H1 (cell line): ENCODE data around the gene ZNF20.

ENCODE experiments used
- ATF3 ChIP-seq: IDR thresholded peaks from 2 replicates; pipeline ENCODE4 v1.6.1; 2011; ENCODE audit warnings: low read depth, mild to moderate bottlenecking, low read length; ENCODE audit not compliant: insufficient read depth
- EZH2 ChIP-seq: fragments of 200-600 bp; sonication (generic); IDR thresholded peaks from 2 replicates; pipeline ENCODE4 v1.7.1; 2012; ENCODE audit warnings: low read depth, mild to moderate bottlenecking, moderate library complexity, low read length, inconsistent platforms; ENCODE audit not compliant: severe bottlenecking
- FOSL1 ChIP-seq: IDR thresholded peaks from 2 replicates; pipeline ENCODE4 v1.6.1; 2011; ENCODE audit warnings: mild to moderate bottlenecking, low read depth, low read length, moderate library complexity; ENCODE audit not compliant: insufficient read depth
- JUN ChIP-seq: IDR thresholded peaks from 2 replicates; pipeline ENCODE4 v1.6.1; 2011; ENCODE audit warnings: low read depth, mild to moderate bottlenecking, improper control_type of control experiment, low read length
- KDM5A ChIP-seq: fragments of 200-600 bp; IDR thresholded peaks from 2 replicates; pipeline ENCODE4 v1.7.1; 2012; ENCODE audit warnings: mild to moderate bottlenecking, low read length, inconsistent platforms, mixed read lengths
- POLR2A ChIP-seq, 2 experiments: IDR thresholded peaks; 1 replicate in 1 of 2; 2 replicates in 1 of 2; pipeline ENCODE4 v1.6.1; 2011; ENCODE audit warnings: low read depth in 2 of 2, low read length in 2 of 2, mild to moderate bottlenecking in 2 of 2; ENCODE audit errors: control extremely low read depth in 1 of 2
- POLR2AphosphoS5 ChIP-seq: IDR thresholded peaks from 2 replicates; pipeline ENCODE4 v1.6.1; 2011; ENCODE audit warnings: low read depth, low read length
- RFX5 ChIP-seq: IDR thresholded peaks from 2 replicates; pipeline ENCODE4 v1.6.1; 2011; ENCODE audit warnings: low read depth, low read length, improper control_type of control experiment, borderline replicate concordance
- SP1 ChIP-seq: IDR thresholded peaks from 2 replicates; pipeline ENCODE4 v1.6.1; 2011; ENCODE audit warnings: low read depth, low read length
- SUZ12 ChIP-seq: fragments of 200-600 bp; sonication (generic); IDR thresholded peaks from 2 replicates; pipeline ENCODE4 v1.6.1; 2012; ENCODE audit warnings: mild to moderate bottlenecking, inconsistent platforms, low read length, moderate library complexity, mixed read lengths
- TAF1 ChIP-seq: IDR thresholded peaks from 2 replicates; pipeline ENCODE4 v1.6.1; 2011; ENCODE audit warnings: mild to moderate bottlenecking, low read depth, low read length
- TAF7 ChIP-seq: optimal IDR thresholded peaks from 2 replicates; pipeline ENCODE3; 2011; ENCODE audit warnings: low read depth, mild to moderate bottlenecking, inconsistent platforms, low read length, moderate library complexity, borderline replicate concordance
- TF ChIP-seq, protein P1 (sequence below), 3 experiments: IDR thresholded peaks; 1 replicate in 2 of 3; 2 replicates in 1 of 3; pipeline versions ENCODE4 v1.5.1 to v1.6.1; 2011; ENCODE audit warnings: low read length in 3 of 3, mild to moderate bottlenecking in 3 of 3, inconsistent platforms in 2 of 3, low read depth in 1 of 3, moderate library complexity in 1 of 3; ENCODE audit not compliant: insufficient read depth in 1 of 3; ENCODE audit errors: control extremely low read depth in 1 of 3
- TF ChIP-seq, protein P2 (sequence below): IDR thresholded peaks from 2 replicates; pipeline ENCODE4 v1.6.1; 2012; ENCODE audit warnings: inconsistent platforms

GRCh38 chr19:12139885-12140544 lies at the start of gene ZNF20:
- TF ChIP-seq JUN (no peak), RFX5 (peak; percentile 59; the same call in 1 of the 2 replicates), FOSL1 (no peak), POLR2A (IDR thresholded peaks at IDR 0.05; ENCODE audit: control extremely low read depth in 1 of 2, low read depth in 2 of 2, low read length in 2 of 2) (peak; percentile 61 to 89), POLR2AphosphoS5 (peak; percentile 76), ATF3 (no peak), TAF7 (no peak), TAF1 (peak; percentile 85; the same call in 1 of the 2 replicates), SP1 (peak; percentile 83), KDM5A (no peak), SUZ12 (no peak), EZH2 (no peak)
- TF ChIP-seq, protein P1, sequence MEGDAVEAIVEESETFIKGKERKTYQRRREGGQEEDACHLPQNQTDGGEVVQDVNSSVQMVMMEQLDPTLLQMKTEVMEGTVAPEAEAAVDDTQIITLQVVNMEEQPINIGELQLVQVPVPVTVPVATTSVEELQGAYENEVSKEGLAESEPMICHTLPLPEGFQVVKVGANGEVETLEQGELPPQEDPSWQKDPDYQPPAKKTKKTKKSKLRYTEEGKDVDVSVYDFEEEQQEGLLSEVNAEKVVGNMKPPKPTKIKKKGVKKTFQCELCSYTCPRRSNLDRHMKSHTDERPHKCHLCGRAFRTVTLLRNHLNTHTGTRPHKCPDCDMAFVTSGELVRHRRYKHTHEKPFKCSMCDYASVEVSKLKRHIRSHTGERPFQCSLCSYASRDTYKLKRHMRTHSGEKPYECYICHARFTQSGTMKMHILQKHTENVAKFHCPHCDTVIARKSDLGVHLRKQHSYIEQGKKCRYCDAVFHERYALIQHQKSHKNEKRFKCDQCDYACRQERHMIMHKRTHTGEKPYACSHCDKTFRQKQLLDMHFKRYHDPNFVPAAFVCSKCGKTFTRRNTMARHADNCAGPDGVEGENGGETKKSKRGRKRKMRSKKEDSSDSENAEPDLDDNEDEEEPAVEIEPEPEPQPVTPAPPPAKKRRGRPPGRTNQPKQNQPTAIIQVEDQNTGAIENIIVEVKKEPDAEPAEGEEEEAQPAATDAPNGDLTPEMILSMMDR (IDR thresholded peaks at IDR 0.05; ENCODE audit: control extremely low read depth in 1 of 3, insufficient read depth in 1 of 3, low read depth in 1 of 3, low read length in 3 of 3), result no peak
- TF ChIP-seq, protein P2, sequence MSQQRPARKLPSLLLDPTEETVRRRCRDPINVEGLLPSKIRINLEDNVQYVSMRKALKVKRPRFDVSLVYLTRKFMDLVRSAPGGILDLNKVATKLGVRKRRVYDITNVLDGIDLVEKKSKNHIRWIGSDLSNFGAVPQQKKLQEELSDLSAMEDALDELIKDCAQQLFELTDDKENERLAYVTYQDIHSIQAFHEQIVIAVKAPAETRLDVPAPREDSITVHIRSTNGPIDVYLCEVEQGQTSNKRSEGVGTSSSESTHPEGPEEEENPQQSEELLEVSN, result peak; percentile 39
